ENCODE data around the gene ZNF436.
A peak's percentile ranks its signal among the peaks of the same experiment; 100 is the strongest.

ZNF436 gene

GRCh38 chr1:23369335-23370013, at the start of gene ZNF436:
ZNF436 (minus strand) TSS chr1:23369836; CDS start chr1:23368005, 1,831 bp downstream.
- DNase-seq, result no peak

- DNase-seq, result no peak
Measured at GRCh38 chr1:23419180-23419579, 49.5 kb upstream of the ZNF436 start.

GRCh38 chr1:23417570-23417969, 47.9 kb upstream of the ZNF436 start:
- peak; percentile 26 to 45 for DNase-seq

GRCh38 chr1:23416964-23417363, 47.3 kb upstream of the ZNF436 start:
- DNase-seq, result no peak

- DNase-seq, result no peak
Measured at GRCh38 chr1:23408797-23409290, 39.2 kb upstream of the ZNF436 start.

- no peak for DNase-seq
Measured at GRCh38 chr1:23407016-23407630, 37.5 kb upstream of the ZNF436 start.

GRCh38 chr1:23405946-23406345, 36.3 kb upstream of the ZNF436 start:
- no peak for DNase-seq

GRCh38 chr1:23403735-23404486, 34.3 kb upstream of the ZNF436 start:
- DNase-seq, result peak in 1 of 2 experiments; percentile 44

GRCh38 chr1:23403355-23403734, 33.7 kb upstream of the ZNF436 start:
- no peak for DNase-seq

GRCh38 chr1:23403038-23403336, 33.4 kb upstream of the ZNF436 start:
- no peak for DNase-seq

- DNase-seq, result no peak
Measured at GRCh38 chr1:23402286-23403037, 32.8 kb upstream of the ZNF436 start.

- no peak for DNase-seq
Measured at GRCh38 chr1:23401313-23401712, 31.7 kb upstream of the ZNF436 start.

GRCh38 chr1:23400324-23401114, 30.9 kb upstream of the ZNF436 start:
- no peak for DNase-seq

- DNase-seq, result no peak
Measured at GRCh38 chr1:23399229-23399628, 29.6 kb upstream of the ZNF436 start.

GRCh38 chr1:23397908-23398307, 28.3 kb upstream of the ZNF436 start:
- no peak for DNase-seq

- no peak for DNase-seq
Measured at GRCh38 chr1:23396380-23396779, 26.7 kb upstream of the ZNF436 start.

- no peak for DNase-seq
Measured at GRCh38 chr1:23395849-23396248, 26.2 kb upstream of the ZNF436 start.

GRCh38 chr1:23395154-23395724, 25.6 kb upstream of the ZNF436 start:
- DNase-seq, result no peak

- DNase-seq, result no peak
Measured at GRCh38 chr1:23394684-23395083, 25.0 kb upstream of the ZNF436 start.

GRCh38 chr1:23394181-23394580, 24.5 kb upstream of the ZNF436 start:
- no peak for DNase-seq

GRCh38 chr1:23393706-23394105, 24.1 kb upstream of the ZNF436 start:
- DNase-seq, result no peak

Data from cerebellar nuclear complex (tissue), 1 donor.